HEK293T (cell line): ENCODE data around the gene TRERF1.

Source experiments
- CTCF ChIA-PET: fragments of 350-600 bp; formaldehyde crosslinking; extraction: SDS; loops from one replicate; lab custom pipeline; 2021; ENCODE audit warnings: antibody characterized with exemption, inconsistent platforms; lab: Yijun Ruan, JAX
- POLR2A ChIA-PET: fragments of 350-600 bp; formaldehyde crosslinking; extraction: SDS; loops from one replicate; lab custom pipeline; 2020; ENCODE audit warnings: antibody characterized with exemption, inconsistent platforms; lab: Yijun Ruan, JAX
- DNase-seq: peaks from one replicate; pipeline ENCODE4 v3.0.0; 2012; ENCODE audit warnings: mixed read lengths; ENCODE audit errors: extremely low spot score
- ARNT ChIP-seq: fragments of 450-650 bp; IDR thresholded peaks from 2 replicates; pipeline ENCODE4 v1.6.1; 2017; ENCODE audit warnings: mild to moderate bottlenecking
- BHLHE40 ChIP-seq: fragments of 450-650 bp; IDR thresholded peaks from 2 replicates; pipeline ENCODE4 v1.6.1; 2016; ENCODE audit warnings: mild to moderate bottlenecking, moderate library complexity, borderline replicate concordance
- CTBP1 ChIP-seq: fragments of 450-650 bp; IDR thresholded peaks from 2 replicates; pipeline ENCODE4 v1.6.1; 2016; ENCODE audit warnings: borderline replicate concordance
- ELF4 ChIP-seq: fragments of 450-650 bp; IDR thresholded peaks from 2 replicates; pipeline ENCODE4 v1.6.1; 2017; ENCODE audit warnings: antibody characterized with exemption
- FOXA1 ChIP-seq: fragments of 450-650 bp; IDR thresholded peaks from 2 replicates; pipeline ENCODE4 v1.6.1; 2016; ENCODE audit warnings: mild to moderate bottlenecking
- FOXK2 ChIP-seq: fragments of 450-650 bp; IDR thresholded peaks from 2 replicates; pipeline ENCODE4 v1.6.1; 2016; ENCODE audit warnings: mild to moderate bottlenecking
- FOXM1 ChIP-seq: fragments of 450-650 bp; IDR thresholded peaks from 2 replicates; pipeline ENCODE4 v1.6.1; 2017; ENCODE audit warnings: mild to moderate bottlenecking, borderline replicate concordance
- HDGF ChIP-seq: fragments of 450-650 bp; IDR thresholded peaks from 2 replicates; pipeline ENCODE4 v1.6.1; 2017; ENCODE audit warnings: antibody characterized with exemption, borderline replicate concordance
- L3MBTL2 ChIP-seq: fragments of 450-650 bp; conservative IDR thresholded peaks from 2 replicates; pipeline ENCODE4 v1.6.1; 2016; ENCODE audit warnings: mild to moderate bottlenecking
- LEF1 ChIP-seq: fragments of 450-650 bp; IDR thresholded peaks from 2 replicates; pipeline ENCODE4 v1.6.1; 2017; ENCODE audit warnings: mild to moderate bottlenecking, borderline replicate concordance
- NFRKB ChIP-seq: fragments of 450-650 bp; IDR thresholded peaks from 2 replicates; pipeline ENCODE4 v1.6.1; 2016; ENCODE audit warnings: mild to moderate bottlenecking, moderate library complexity
- PKNOX1 ChIP-seq: fragments of 450-650 bp; IDR thresholded peaks from 2 replicates; pipeline ENCODE4 v1.6.1; 2016
- SP1 ChIP-seq: fragments of 450-650 bp; IDR thresholded peaks from 2 replicates; pipeline ENCODE4 v1.6.1; 2017
- SUZ12 ChIP-seq: fragments of 450-650 bp; IDR thresholded peaks from 2 replicates; pipeline ENCODE4 v1.6.1; 2016; ENCODE audit warnings: mild to moderate bottlenecking
- TARDBP ChIP-seq: fragments of 450-650 bp; IDR thresholded peaks from 2 replicates; pipeline ENCODE4 v1.6.1; 2016
- ZNF384 ChIP-seq: fragments of 450-650 bp; IDR thresholded peaks from 2 replicates; pipeline ENCODE4 v1.6.1; 2016

TRERF1 gene

GRCh38 chr6:42226161-42226611 is 225.5 kb downstream of the TRERF1 start:
- ChIA-PET CTCF (interaction anchor here (0.6 to 2.7 kb wide), 4 partner anchors 11 to 446 kb away, joined by 3 to 14 read pairs (median 6); partner anchors contain the start of gene PRICKLE4), POLR2A (interaction anchor here (0.8 to 2.0 kb wide), 6 partner anchors 9 to 322 kb away, joined by 3 to 14 read pairs (median 4); partner anchors contain the start of gene MRPS10)
- TF ChIP-seq LEF1 (no peak), ELF4 (no peak), FOXM1 (no peak), PKNOX1 (no peak), NFRKB (no peak), L3MBTL2 (no peak), TARDBP (no peak), FOXK2 (no peak), BHLHE40 (no peak)
- no peak for DNase-seq

- no peak for DNase-seq
- CTCF ChIA-PET: interaction anchor here (1.3 kb wide), 1 partner anchor 322 kb away, joined by 5 read pairs; no protein-coding TSS in a partner anchor
- TF ChIP-seq TARDBP: no peak
- no peak for TF ChIP-seq PKNOX1
- TF ChIP-seq SP1: no peak
- no peak for TF ChIP-seq LEF1
- POLR2A ChIA-PET: interaction anchor here (1.0 kb wide), 1 partner anchor 10 kb away, joined by 5 read pairs; no protein-coding TSS in a partner anchor
Measured at GRCh38 chr6:42225419-42225818, 226.3 kb downstream of the TRERF1 start.

GRCh38 chr6:42225029-42225339 is 226.7 kb downstream of the TRERF1 start:
- CTCF ChIA-PET: interaction anchor here (1.3 kb wide), 1 partner anchor 323 kb away, joined by 5 read pairs; no protein-coding TSS in a partner anchor
- no peak for DNase-seq
- no peak for TF ChIP-seq ELF4
- TF ChIP-seq FOXM1: no peak
- no peak for TF ChIP-seq CTBP1
- TF ChIP-seq SP1: no peak
- no peak for TF ChIP-seq NFRKB
- no peak for TF ChIP-seq L3MBTL2
- TF ChIP-seq ARNT: no peak
- POLR2A ChIA-PET: no interaction called here

GRCh38 chr6:42224222-42225028 is 227.3 kb downstream of the TRERF1 start:
- CTCF ChIA-PET: interaction anchor here (0.8 to 1.3 kb wide), 2 partner anchors 57 to 323 kb away, joined by 4 to 5 read pairs; no protein-coding TSS in a partner anchor
- TF ChIP-seq FOXM1 (no peak), ZNF384 (no peak), L3MBTL2 (no peak), BHLHE40 (no peak), HDGF (no peak), SP1 (no peak), LEF1 (no peak), SUZ12 (no peak), FOXK2 (no peak), ARNT (no peak), TARDBP (no peak), ELF4 (no peak), PKNOX1 (no peak), FOXA1 (no peak), NFRKB (no peak), CTBP1 (no peak)
- POLR2A ChIA-PET: no interaction called here
- no peak for DNase-seq

GRCh38 chr6:42222448-42222847 is 229.3 kb downstream of the TRERF1 start:
- ChIA-PET POLR2A (no interaction called here), CTCF (no interaction called here)
- DNase-seq: no peak
- TF ChIP-seq CTBP1 (no peak), SUZ12 (no peak), FOXM1 (no peak)

- POLR2A ChIA-PET: no interaction called here
- DNase-seq: no peak
- CTCF ChIA-PET: no interaction called here
- TF ChIP-seq ARNT: no peak
- TF ChIP-seq PKNOX1: no peak
- TF ChIP-seq ELF4: no peak
- TF ChIP-seq ZNF384: no peak
- no peak for TF ChIP-seq FOXA1
- TF ChIP-seq TARDBP: no peak
- TF ChIP-seq L3MBTL2: no peak
- TF ChIP-seq FOXK2: no peak
- no peak for TF ChIP-seq CTBP1
- TF ChIP-seq NFRKB: no peak
- no peak for TF ChIP-seq BHLHE40
Measured at GRCh38 chr6:42221546-42221945, 230.2 kb downstream of the TRERF1 start.
